VCaP (cell line): Measurements from ENCODE around the gene TBCEL.
A peak's percentile ranks its signal among the peaks of the same experiment; 100 is the strongest.

Source experiments
- H3K27ac ChIP-seq: fragments of 450-650 bp; 2 replicates; pipeline ENCODE4 v1.5.1; 2017
- TF ChIP-seq, protein P1 (sequence below): fragments of 450-650 bp; conservative IDR thresholded peaks from 2 replicates; pipeline ENCODE4 v1.5.1; 2017; ENCODE audit warnings: mild to moderate bottlenecking, moderate library complexity

TBCEL gene

DNA sequence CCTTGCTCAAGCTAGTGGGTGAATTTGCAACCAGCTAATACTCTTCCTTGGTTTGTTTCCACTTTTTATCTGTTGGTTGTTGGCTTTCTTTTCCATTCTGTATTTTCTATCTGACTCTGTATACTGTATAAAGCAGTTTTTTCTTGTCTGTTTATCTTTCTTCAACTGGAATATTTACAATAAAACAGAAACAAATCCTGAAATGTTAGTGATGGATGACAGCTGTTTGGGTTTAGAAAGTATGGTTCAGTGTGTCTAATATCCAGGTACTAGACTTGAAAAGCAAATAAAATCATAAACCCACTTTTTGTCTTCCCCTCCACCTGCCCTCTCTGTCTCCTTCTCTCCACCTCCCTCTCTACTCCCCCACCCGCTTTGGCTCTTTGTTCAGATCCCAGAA, 35.3 kb upstream of the TBCEL start:
- H3K27ac ChIP-seq: no peak overlapping the region
- TF ChIP-seq, protein P1, sequence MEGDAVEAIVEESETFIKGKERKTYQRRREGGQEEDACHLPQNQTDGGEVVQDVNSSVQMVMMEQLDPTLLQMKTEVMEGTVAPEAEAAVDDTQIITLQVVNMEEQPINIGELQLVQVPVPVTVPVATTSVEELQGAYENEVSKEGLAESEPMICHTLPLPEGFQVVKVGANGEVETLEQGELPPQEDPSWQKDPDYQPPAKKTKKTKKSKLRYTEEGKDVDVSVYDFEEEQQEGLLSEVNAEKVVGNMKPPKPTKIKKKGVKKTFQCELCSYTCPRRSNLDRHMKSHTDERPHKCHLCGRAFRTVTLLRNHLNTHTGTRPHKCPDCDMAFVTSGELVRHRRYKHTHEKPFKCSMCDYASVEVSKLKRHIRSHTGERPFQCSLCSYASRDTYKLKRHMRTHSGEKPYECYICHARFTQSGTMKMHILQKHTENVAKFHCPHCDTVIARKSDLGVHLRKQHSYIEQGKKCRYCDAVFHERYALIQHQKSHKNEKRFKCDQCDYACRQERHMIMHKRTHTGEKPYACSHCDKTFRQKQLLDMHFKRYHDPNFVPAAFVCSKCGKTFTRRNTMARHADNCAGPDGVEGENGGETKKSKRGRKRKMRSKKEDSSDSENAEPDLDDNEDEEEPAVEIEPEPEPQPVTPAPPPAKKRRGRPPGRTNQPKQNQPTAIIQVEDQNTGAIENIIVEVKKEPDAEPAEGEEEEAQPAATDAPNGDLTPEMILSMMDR: no peak

DNA sequence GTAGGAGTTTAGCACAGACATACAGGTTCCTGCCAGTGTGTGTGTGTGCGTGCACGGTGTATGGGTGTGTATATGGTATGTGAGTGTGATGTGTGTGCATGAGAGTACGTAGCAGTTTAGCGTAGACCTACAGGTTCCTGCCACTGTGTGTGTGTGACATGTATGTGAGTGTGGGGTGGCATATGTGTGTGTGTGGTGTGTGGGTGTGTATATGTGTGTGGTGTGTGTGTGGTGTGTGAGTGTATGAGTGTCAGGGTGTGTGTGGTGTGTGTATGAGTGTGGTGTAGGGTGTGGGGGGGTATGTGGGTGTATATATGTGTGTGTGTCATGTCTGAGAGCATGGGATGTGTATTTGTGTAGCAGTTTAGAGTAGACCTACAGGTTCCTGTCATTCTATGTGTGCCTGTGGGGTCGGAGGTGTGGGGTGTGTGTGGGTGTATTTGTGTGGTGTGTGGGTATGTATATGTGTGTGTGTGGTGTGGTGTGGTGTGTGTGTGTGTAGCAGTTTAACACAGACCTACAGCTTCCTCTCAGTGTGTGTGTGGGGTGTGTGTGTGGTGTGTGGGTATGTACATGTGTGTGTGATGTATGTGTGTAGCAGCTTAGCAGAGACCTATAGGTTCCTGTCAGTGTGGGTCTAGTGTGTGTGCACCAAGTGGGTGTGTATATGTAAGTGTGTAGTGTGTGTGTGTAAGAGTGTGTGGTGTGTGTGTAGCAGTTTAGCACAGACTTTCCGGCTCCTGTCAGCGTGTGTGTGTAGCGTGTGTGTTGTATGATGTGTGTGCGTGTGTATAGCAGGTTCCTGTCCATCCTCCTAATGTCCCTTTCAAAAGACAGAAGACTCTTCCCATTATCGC, 31.8 kb upstream of the TBCEL start:
- TF ChIP-seq, protein P1: no peak
- H3K27ac ChIP-seq: peak overlapping the region; percentile 93; the same call in 1 of the 2 replicates

DNA sequence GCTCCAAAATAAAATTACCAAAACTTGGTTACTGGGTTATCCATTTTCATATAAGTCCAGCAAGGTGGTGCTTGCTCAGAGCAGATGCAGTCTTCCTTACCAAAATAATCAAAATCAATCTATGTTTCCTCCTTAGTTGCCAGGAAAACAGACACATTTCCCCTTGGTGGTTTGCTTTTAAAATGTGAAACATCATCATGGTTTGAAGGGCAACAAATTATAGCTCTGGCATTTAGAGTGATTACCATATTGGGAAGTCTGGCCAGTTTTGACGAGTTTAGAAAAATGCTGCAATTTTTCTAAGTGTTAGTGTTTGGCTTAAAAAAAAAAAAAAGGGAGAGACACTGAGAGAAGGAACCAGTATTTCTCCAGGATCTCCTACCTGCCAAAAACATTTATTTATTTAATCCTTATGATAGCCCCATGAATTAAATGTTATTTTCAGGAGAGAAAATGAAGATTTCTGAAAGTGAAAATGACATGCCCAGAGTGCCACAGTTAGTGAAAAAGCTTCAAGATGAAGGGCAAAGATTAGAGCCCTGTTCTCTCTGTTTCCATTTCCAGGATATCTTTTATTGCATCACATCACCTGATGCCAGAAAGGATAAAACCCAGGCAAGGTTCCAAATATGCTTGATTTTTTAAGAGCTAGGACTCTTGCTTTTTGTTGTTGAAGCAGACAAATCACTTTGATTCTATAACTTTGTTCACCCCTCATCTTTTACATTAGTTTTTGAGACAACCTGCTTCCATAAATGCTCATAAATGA, 29.6 kb upstream of the TBCEL start:
- peak overlapping the region; percentile 93 for H3K27ac ChIP-seq
- TF ChIP-seq, protein P1: no peak

DNA sequence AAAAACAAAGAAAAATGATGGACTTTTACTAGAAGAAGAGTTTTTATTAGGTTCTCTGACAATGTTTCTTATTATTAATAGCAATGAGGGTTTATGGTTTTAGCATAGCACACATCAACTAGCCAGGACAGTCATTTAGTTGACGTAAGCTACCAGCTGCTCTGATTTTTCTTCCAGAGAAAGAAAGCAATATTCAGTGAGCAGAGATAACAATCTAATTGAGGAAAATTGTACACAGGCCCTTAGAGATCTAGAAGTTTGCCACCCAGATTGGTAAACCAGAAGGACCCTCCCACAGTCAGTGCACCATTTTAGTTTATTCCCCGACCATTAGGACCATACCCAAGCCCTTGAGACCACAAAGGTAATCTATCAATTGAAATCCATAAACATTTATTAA, 28.7 kb upstream of the TBCEL start:
- H3K27ac ChIP-seq: peak overlapping the region; percentile 93
- TF ChIP-seq, protein P1: no peak

DNA sequence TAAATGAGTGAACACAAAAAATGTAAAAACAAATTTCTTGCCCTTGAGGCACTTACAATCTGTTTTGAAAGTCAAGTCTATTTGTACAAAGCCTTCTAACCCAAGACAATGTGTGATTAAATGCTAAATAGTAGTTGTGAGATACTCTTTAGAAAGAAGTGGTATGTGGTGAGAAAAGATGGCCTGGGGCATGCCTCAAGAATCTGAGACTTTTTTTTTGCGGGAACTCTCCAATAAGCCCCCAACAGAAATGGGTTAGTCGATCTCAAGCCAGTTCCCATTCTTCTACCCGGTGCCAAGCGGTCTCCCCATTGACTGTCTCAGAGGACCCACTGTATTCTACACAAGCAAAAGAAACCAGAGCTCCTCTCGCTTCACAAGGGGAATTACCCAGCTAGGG, 26.9 kb upstream of the TBCEL start:
- TF ChIP-seq, protein P1: no peak
- no peak overlapping the region for H3K27ac ChIP-seq

DNA sequence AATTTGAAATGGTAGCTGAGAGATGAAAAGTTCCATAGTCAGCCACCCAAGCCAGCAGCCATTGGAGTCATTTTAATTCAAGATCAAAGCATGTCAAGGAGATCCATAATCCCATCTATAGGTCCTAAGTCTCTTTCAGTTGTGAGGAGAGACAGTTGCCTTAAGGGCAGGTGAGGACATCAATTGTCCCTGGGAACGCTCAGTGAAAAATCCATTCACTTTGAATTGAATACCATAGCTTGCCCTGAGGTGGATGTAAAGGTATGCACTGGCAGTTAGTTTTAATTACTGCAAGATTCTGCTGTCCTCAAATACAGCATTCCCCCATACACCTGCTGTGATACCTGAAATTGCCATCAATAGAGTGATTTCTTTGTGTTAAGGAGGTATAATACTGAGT, 25.3 kb upstream of the TBCEL start:
- no peak overlapping the region for H3K27ac ChIP-seq
- TF ChIP-seq, protein P1: no peak

DNA sequence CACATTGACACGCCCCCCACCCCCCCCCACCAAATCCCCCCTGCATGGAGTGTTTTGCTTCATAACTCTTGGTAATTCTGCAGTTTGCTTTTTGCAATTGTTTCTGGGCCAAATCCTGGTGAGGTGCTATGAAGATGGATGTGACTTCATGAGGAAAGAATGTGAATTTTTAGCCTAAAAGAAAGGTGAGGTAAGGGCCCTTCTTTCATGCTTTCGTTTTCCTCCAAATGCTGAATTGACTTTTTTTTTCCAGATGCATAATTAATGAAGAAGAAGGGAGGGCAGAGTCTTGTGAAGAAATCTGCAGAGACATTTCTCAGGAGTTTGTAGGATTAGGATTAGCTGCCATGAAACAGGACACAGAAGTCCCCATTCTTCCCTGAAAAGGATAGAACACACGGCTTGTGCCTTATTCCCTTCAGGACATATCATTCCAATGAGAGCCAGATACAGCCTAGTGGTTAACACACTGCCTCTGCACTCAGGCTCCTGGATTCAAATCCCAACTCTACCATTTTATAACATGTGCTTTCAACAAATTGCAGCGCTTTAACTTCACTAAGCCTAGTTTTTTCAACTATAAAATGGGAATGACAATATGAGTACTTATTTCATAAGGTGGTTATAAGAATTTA, 19.6 kb upstream of the TBCEL start:
- H3K27ac ChIP-seq: no peak overlapping the region
- TF ChIP-seq, protein P1: no peak
